ENCODE data around the gene BEND5.

The BEND5 gene

GRCh38 chr1:48765335-48765734, 11.4 kb downstream of the BEND5 start:
- no peak for DNase-seq (ENCODE audit: low read depth)

DNA sequence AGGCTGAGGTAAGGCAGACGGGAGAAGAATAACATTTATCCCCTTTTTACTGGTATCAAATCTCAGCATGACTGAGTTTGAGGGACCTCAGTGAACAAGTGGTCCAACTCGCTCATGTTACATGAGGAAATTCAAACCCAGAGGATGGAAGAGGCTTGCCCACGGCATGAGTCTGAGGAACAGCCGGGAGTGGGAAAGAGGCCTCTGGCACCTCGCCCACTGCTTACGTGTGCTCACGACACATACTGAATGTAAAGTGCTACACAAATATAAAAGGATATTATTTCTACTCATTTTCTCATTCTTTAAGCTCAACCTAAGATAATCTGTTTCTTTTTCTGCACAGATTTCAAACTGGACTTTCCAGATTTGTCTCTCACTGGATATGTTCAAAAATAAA, 14.7 kb downstream of the BEND5 start:
- DNase-seq (ENCODE audit: low read depth), result no peak

- DNase-seq (ENCODE audit: low read depth), result no peak
Measured at GRCh38 chr1:48761411-48761810, 15.3 kb downstream of the BEND5 start.

DNA sequence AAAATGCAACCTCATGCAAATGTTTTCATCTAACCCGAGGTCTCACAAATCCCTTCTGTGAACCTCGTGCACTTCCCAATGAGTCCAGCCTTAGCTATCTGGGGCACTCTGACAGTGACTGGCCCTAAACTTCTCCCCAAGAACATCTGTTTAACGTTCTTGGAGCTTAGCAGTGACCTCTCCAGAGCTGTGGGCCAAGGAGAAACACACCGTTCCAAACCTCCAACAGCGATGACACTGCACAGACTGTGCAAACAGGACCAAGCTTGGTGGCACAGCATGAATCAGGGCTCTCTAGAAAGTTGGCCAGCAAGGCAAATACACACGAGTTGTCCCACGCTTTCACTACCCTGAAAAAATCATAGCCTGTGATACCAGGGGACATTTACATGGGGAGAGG, 15.8 kb downstream of the BEND5 start:
- DNase-seq (ENCODE audit: low read depth), result no peak

DNA sequence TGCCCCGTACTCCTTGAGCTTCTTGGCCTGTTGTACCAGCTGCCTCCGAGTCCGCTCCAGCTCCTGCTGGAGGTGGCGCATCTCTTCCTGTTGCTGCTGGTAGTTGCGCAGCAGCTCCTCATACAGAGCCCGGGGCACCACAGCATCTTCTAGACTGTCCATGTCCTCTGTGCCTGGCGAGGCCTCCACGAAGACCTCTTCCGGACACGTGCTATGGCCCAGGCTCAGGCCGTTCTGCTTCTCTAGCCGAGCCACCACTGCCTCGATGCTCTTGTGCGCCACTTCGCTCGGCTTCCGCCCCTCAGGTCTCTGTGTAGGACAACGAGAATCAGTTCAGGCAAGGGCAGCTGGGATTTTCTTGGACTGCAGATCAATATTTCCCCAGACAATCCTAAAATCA, 17.7 kb downstream of the BEND5 start:
- no peak for DNase-seq (ENCODE audit: low read depth)

DNA sequence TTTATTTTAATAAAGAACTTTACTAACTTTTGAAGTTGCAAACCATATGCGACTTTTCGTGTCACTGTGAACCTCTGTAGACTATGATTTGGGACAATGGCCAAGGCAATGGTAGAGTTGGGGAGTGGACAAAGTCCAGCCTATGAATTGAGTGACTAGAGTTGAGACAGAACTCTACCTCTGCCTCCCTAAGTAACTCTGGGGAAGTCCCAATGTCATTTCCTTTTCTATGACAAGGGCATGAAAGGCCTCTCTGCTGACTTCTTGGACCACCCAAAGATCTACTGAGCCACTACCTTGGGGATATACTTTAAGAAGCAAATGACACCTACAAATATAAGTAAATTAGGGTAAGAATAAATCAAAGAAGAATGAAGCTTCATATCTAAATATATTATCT, 19.3 kb downstream of the BEND5 start:
- DNase-seq (ENCODE audit: low read depth), result no peak

GRCh38 chr1:48756683-48757316, 19.9 kb downstream of the BEND5 start:
- no peak for DNase-seq (ENCODE audit: low read depth)

- DNase-seq (ENCODE audit: low read depth), result no peak
Measured at GRCh38 chr1:48753293-48753692, 23.4 kb downstream of the BEND5 start.

GRCh38 chr1:48750109-48750508, 26.6 kb downstream of the BEND5 start:
- DNase-seq (ENCODE audit: low read depth), result no peak

DNA sequence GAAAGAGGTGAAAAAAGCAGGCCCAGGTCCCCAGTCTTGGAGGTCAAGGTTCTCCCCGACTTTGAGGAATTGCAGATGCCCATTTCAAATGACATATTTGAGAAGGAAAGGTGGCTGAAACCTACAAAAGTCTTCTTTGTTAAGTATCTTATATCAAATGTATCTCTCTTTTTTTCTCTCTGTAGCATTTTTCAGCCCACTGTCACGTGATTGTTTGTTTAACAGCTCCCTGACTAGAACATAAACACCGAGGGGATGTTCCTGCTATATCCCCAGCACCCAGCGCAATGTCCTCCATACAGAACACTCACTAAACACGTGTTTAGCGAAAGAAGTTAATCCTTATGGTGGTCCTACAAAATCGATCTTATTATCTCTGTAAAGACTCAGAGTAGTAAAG, 27.6 kb downstream of the BEND5 start:
- no peak for DNase-seq (ENCODE audit: low read depth)

- no peak for DNase-seq (ENCODE audit: low read depth)
Measured at GRCh38 chr1:48746906-48747305, 29.8 kb downstream of the BEND5 start.

- no peak for DNase-seq (ENCODE audit: low read depth)
Measured at GRCh38 chr1:48744032-48744431, 32.7 kb downstream of the BEND5 start.

DNA sequence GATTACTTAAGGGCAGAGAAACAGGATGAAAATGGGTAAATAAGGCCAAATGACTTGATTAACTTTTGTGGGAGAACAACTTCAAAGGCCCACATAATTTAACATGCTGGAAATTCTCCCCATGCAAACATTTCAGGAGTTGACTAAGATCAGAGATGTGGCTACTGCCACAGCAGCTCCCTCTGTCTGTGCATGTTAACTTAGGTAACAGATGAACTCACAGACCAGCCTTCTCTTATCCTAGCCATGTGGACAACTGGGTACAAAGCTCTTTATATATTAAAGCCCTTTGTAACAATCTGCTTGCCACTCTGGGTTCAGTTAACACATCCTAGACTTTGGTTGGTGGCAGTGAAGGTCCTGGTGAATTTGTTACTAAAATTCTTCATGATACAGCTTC, 33.2 kb downstream of the BEND5 start:
- DNase-seq (ENCODE audit: low read depth), result no peak

DNA sequence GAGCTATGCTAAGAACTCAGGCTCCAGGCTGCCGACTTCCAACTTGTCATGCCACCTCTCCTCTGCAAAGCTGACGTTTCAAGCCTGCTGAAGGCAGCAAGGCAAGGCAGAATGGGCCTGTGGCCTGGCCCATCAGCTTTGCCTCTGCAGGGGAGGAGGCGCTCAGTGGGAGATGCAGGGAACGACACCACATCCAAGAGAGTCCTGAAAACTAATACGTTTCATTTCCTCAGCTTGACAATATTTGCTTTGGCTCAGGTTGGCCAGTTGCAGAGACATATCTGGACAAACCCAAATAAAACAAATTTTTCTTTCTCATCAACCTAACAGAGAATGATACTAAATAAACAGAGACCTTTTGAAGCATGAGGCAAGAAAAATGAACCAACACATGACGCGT, 35.3 kb downstream of the BEND5 start:
- no peak for DNase-seq (ENCODE audit: low read depth)

- DNase-seq (ENCODE audit: low read depth), result no peak
Measured at GRCh38 chr1:48740621-48741020, 36.1 kb downstream of the BEND5 start.

DNA sequence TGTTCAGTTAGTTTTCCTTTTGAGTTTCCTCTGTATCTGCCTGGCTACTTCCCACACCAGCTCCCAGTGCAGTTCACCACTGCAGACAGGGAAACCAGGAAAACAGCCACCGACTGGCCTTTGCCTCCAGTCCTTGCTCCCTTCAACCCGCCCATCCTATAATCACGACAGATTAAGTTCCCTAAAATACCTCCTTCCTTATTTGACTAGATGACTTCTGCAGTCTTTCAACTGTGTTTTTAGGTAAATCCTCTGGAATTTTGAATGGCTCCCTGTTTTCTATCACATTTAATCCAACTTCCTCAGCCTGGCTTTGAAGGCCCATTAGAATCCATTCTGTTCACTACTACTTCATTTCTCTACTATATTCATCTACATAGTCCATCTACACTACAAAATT, 37.6 kb downstream of the BEND5 start:
- no peak for DNase-seq (ENCODE audit: low read depth)

- DNase-seq (ENCODE audit: low read depth), result no peak
Measured at GRCh38 chr1:48738356-48738755, 38.3 kb downstream of the BEND5 start.

GRCh38 chr1:48735796-48736195, 40.9 kb downstream of the BEND5 start:
- no peak for DNase-seq (ENCODE audit: low read depth)

- no peak for DNase-seq (ENCODE audit: low read depth)
Measured at GRCh38 chr1:48730164-48730910, 46.4 kb downstream of the BEND5 start.

DNA sequence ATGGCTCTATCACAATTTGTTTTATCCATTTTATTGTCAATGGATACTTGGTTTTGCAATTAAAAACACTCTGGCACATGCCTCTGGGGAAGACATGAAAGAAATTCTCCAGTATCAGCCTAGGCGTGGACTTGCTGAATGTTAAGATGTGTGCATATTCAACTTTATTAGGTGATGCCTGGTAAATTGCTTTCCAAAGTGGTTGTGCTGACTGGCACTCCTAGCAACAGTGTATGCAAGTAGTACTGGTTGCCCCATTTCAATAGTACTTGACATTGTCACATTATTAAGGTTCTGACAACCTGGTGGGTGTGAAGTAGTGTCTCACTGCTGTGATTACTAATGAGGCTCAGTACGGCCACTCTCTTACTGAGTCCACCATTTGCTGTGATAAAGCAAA, 48.1 kb downstream of the BEND5 start:
- DNase-seq (ENCODE audit: low read depth), result no peak

DNA sequence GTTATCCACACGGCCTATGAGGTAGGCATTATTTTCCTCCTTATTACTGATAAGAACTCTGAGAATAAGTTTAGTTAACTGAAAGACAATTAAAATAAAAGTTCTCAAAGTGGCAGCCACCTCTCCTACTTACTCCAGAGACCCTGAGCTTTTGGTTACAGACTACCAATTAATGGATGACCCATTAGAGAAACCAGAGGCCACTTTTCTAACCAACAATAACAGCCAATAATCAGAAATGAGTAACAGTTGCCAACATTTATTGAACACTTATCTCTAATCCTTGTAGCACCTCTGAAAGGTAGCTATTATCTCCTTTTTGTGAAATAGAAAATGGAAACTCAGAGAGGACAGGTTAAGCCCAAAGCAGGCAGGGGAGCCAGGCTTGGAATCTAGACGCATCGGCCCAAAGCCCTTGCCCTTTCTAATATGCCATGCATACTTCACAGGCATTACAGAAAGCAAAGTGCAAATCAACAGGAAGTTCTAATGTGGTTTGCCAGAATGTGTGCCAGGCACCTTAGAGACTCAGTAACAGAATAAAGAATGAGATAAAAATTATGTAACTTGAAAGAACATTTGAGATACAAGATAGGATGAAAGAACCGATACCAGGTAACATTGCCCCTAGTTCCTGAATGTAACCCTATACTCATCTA, 50.0 kb downstream of the BEND5 start:
- no peak for DNase-seq (ENCODE audit: low read depth)

GRCh38 chr1:48726139-48726538, 50.6 kb downstream of the BEND5 start:
- DNase-seq (ENCODE audit: low read depth), result no peak

GRCh38 chr1:48725341-48726046, 51.2 kb downstream of the BEND5 start:
- no peak for DNase-seq (ENCODE audit: low read depth)
